Upper lobe of left lung (tissue), 6 donors: ENCODE data around the gene SYNPR. TPM values are rescaled to one million over a fixed set of nuclear protein-coding genes. Genes with fewer than 3 reads are reported as not detected.

ENCODE experiments used
- ATAC-seq, 2 donors: fragments of 200-7000 bp; cut with Tn5 transposase; one replicate each; pipeline ENCODE4 v1.9.1; 2022; ENCODE audit warnings: mild to moderate bottlenecking in 2 of 2, moderate library complexity in 2 of 2; ENCODE audit not compliant: low FRiP score in 2 of 2
- DNase-seq, 2 donors: peaks; one replicate each; pipeline ENCODE4 v3.0.0-alpha.2; 2019 to 2020
- H3K27ac ChIP-seq, 4 donors: fragments of 200-600 bp; sonication (generic); one replicate each; pipeline ENCODE4 v1.5.1; 2016 to 2019
- H3K27me3 ChIP-seq, 4 donors: fragments of 200-600 bp; sonication (generic); one replicate each; pipeline ENCODE4 v1.5.1; 2017 to 2019
- H3K36me3 ChIP-seq, 4 donors: fragments of 200-600 bp; sonication (generic); one replicate each; pipeline ENCODE4 v1.5.1; 2016 to 2019
- H3K4me1 ChIP-seq, 4 donors: fragments of 200-600 bp; sonication (generic); one replicate each; pipeline ENCODE4 v1.5.1; 2018 to 2019
- H3K4me3 ChIP-seq, 4 donors: fragments of 200-600 bp; sonication (generic); one replicate each; pipeline ENCODE4 v1.5.1; 2017 to 2019; ENCODE audit warnings: mild to moderate bottlenecking in 2 of 4, moderate library complexity in 1 of 4
- H3K9me3 ChIP-seq, 4 donors: fragments of 200-600 bp; sonication (generic); one replicate each; pipeline ENCODE4 v1.5.1; 2018 to 2019
- EP300 ChIP-seq, 4 donors: sonication (generic); formaldehyde crosslinking; IDR thresholded peaks; one replicate each; pipeline ENCODE4 v1.5.1; 2017; ENCODE audit warnings: antibody characterized with exemption in 4 of 4, control low read depth in 2 of 4
- POLR2A ChIP-seq, 4 donors: fragments of 450-650 bp; IDR thresholded peaks; one replicate each; pipeline ENCODE4 v1.5.1; 2016 to 2017; ENCODE audit warnings: antibody characterized with exemption in 4 of 4, mild to moderate bottlenecking in 2 of 4
- POLR2AphosphoS5 ChIP-seq, 2 donors: sonication (generic); formaldehyde crosslinking; IDR thresholded peaks; one replicate each; pipeline ENCODE4 v1.5.1; 2017; ENCODE audit warnings: antibody characterized with exemption in 2 of 2
- WGBS, 2 donors: methylation state at CpG; one replicate each; pipeline ENCODE4 v1.1.5; 2017 to 2018; 5-methylcytosine and 5-hydroxymethylcytosine counted together
- total RNA-seq, 6 donors: library from RNA; depleted of rRNA in 4 of 6; stranded (reverse); fragments of >200 nt in 4 of 6; gene quantifications; one replicate each; pipeline versions ENCODE4 v1.1.0 to v1.2.1, GENCODE V29; 2016 to 2021
- TF ChIP-seq, protein P1 (sequence below), 6 experiments: fragments of 450-650 bp in 4 of 6; fragments of 200-600 bp in 2 of 6; sonication (generic) in 2 of 6; IDR thresholded peaks; one replicate each; pipeline ENCODE4 v1.5.1; 2016 to 2019; ENCODE audit warnings: antibody characterized with exemption in 6 of 6
- donor health status: DM: no; HTN: no; CAD: no; lungs with moderate emphysema.
- donor health status: DM: no; HTN: yes; CAD: no; lungs with severe emphysema.

The SYNPR gene
- total RNA-seq, 6 donors from 2014 or later = not detected

DNA sequence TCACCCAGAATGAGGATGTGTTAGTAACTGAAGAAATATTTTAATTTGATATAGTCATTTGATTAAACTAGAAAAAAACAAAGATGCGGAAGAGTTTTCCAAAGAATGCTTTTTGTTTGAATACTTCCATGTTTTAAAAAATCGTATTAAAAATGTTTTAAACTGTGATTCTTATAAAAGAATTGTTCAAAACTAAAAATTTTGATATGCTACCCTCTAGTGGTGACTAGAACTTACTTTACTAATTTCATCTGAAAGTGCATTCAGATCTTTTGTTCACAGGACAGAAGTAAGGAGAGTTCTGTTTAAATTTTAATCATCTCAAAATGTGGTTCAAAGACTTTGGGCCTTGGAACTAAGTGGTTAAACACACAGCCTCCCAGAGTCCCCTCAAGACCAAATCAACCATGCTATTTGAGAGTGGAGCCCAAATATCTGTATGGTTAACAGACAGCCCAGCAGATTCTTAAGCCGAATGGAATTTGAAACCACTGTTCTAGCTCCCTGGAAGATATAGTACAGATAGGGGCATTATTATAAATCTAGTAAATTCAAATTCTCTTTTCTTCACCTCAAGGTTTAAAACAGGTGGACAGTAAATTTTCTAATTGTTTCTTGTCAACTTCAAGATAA is 45.2 kb upstream of the SYNPR start:
- Histone ChIP-seq H3K4me1 (no peaks in the 10 kb centered on the region), H3K27ac (no peak overlapping the region), H3K9me3 (no peaks in the 10 kb centered on the region), H3K36me3 (no peaks in the 10 kb centered on the region), H3K27me3 (no peaks in the 10 kb centered on the region), H3K4me3 (no peak overlapping the region)
- 66 to 67% methylated on average over 3 of the region's 3 CpGs for WGBS, 2 donors
- ATAC-seq (no peak), DNase-seq (no peak)
- no peak for TF ChIP-seq POLR2AphosphoS5 (IDR thresholded peaks at IDR 0.05)
- TF ChIP-seq, protein P1, sequence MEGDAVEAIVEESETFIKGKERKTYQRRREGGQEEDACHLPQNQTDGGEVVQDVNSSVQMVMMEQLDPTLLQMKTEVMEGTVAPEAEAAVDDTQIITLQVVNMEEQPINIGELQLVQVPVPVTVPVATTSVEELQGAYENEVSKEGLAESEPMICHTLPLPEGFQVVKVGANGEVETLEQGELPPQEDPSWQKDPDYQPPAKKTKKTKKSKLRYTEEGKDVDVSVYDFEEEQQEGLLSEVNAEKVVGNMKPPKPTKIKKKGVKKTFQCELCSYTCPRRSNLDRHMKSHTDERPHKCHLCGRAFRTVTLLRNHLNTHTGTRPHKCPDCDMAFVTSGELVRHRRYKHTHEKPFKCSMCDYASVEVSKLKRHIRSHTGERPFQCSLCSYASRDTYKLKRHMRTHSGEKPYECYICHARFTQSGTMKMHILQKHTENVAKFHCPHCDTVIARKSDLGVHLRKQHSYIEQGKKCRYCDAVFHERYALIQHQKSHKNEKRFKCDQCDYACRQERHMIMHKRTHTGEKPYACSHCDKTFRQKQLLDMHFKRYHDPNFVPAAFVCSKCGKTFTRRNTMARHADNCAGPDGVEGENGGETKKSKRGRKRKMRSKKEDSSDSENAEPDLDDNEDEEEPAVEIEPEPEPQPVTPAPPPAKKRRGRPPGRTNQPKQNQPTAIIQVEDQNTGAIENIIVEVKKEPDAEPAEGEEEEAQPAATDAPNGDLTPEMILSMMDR (IDR thresholded peaks at IDR 0.05) = peak in 2 of 6 experiments; percentile 9 to 13

DNA sequence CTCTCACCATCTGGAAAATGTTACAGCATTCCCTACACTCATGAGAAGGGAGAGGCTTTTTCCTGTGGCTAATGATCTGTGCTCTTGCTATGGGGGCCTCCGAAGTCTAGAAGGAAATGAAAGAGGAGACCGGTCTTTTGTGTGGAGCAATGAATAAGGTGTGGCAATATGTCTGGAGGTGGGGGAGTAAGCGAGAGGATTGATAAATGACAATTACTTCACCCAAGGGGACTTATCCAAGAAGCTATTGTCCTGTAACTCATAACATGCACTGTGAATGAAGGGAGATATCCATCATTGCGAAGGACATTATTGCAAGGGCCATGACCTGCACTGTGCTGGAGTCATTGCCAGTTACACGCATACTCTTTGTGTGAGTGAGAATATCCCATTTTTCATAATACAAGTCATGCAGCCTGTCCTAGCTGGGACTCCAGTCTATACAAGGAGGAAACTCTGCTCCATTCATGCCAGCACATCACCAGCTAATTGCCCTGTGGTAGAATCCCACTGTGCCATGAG is 37.7 kb upstream of the SYNPR start:
- H3K27ac ChIP-seq = no peak overlapping the region
- no peaks in the 10 kb centered on the region for H3K36me3 ChIP-seq
- DNase-seq (no peak), ATAC-seq (no peak)
- H3K4me3 ChIP-seq = no peak overlapping the region
- no peak for TF ChIP-seq POLR2A (IDR thresholded peaks at IDR 0.05)
- no peak for TF ChIP-seq EP300 (IDR thresholded peaks at IDR 0.05)
- TF ChIP-seq, protein P1 (IDR thresholded peaks at IDR 0.05) = no peak
- no peak for TF ChIP-seq POLR2AphosphoS5 (IDR thresholded peaks at IDR 0.05)
- no peaks in the 10 kb centered on the region for H3K27me3 ChIP-seq
- H3K9me3 ChIP-seq = no peaks in the 10 kb centered on the region
- H3K4me1 ChIP-seq = no peaks in the 10 kb centered on the region
- 58 to 76% methylated on average over 5 of the region's 5 CpGs for WGBS, 2 donors

DNA sequence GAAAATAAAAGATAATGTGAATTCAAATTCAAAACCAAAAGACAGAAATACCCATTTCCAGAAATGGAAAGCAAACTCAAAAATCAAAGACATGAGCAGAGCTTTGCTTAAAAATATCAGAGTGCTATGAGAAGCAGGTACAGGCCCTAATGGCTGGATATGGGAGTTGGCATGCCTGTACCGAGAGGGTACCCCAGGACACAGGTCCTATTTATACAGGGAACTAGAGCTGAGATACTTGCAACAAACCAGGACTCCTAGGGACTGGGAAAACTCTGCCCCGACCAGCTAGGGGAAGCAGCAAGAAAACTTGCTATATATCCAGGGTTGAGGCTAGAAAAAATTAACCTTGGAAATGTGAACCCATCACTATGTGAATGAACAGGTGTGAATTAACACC is 36.0 kb upstream of the SYNPR start:
- TF ChIP-seq POLR2A (IDR thresholded peaks at IDR 0.05) (no peak), EP300 (IDR thresholded peaks at IDR 0.05) (no peak), POLR2AphosphoS5 (IDR thresholded peaks at IDR 0.05) (no peak)
- TF ChIP-seq, protein P1 (IDR thresholded peaks at IDR 0.05) = no peak
- H3K4me1 ChIP-seq = no peaks in the 10 kb centered on the region
- H3K9me3 ChIP-seq = no peaks in the 10 kb centered on the region
- DNase-seq (no peak), ATAC-seq (peak in 1 of 2 donors; percentile 22)
- 68 to 84% methylated on average over 2 of the region's 2 CpGs for WGBS, 2 donors
- H3K27me3 ChIP-seq = no peaks in the 10 kb centered on the region
- H3K27ac ChIP-seq = no peak overlapping the region
- no peak overlapping the region for H3K4me3 ChIP-seq
- no peaks in the 10 kb centered on the region for H3K36me3 ChIP-seq

DNA sequence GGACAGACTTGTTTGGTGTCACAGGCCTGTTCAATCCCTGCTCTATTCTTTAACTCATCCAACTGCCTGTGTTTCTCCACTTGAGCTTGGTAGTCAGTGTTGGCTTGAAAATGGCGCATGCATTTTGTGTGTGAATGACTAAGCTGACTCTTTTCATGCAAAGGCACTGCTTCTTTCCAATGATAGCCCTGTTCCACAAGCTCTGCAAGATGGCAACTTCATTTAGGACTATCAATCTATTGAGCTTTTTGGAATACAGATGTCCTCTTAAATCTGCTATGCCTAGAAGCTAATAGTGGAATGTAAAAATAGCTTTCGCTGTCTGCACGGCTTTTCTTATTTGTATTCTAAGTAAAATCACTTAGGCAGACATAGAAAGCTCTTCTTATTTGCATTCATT is 33.6 kb upstream of the SYNPR start:
- H3K27ac ChIP-seq = no peak overlapping the region
- H3K36me3 ChIP-seq = no peaks in the 10 kb centered on the region
- TF ChIP-seq POLR2AphosphoS5 (IDR thresholded peaks at IDR 0.05) = no peak
- no peak for TF ChIP-seq POLR2A (IDR thresholded peaks at IDR 0.05)
- TF ChIP-seq, protein P1 (IDR thresholded peaks at IDR 0.05) = no peak
- TF ChIP-seq EP300 (IDR thresholded peaks at IDR 0.05) = no peak
- WGBS, 2 donors = 93 to 96% methylated on average over 3 of the region's 3 CpGs
- H3K4me1 ChIP-seq = no peaks in the 10 kb centered on the region
- no peaks in the 10 kb centered on the region for H3K27me3 ChIP-seq
- no peak overlapping the region for H3K4me3 ChIP-seq
- H3K9me3 ChIP-seq = no peaks in the 10 kb centered on the region
- ATAC-seq (no peak), DNase-seq (no peak)

DNA sequence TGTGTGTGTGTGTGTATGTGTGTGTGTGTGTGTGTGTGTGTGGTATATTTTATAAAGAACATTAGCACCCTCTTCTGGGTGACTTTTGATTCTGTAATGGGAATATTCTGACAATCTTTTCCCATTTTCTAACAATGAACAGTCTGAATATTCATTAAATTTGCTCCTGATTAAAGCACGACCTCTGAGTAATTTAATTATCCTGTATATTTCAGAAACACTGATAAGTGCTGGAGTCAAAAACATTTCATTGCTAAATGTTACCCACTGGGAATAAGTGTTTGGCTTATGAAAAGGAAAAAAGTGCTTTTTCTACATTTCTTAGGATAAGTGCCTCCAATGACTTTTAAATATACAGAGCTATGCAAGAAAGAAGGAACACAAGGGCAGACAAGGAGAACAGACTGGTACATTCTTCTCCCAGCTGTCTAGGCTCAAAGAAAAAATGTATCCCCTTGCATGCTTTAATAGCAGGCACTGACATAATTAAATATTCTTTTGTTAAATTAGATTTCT is 32.3 kb upstream of the SYNPR start:
- Histone ChIP-seq H3K4me3 (no peak overlapping the region), H3K4me1 (no peaks in the 10 kb centered on the region), H3K27ac (no peak overlapping the region), H3K27me3 (no peaks in the 10 kb centered on the region), H3K36me3 (no peaks in the 10 kb centered on the region), H3K9me3 (no peaks in the 10 kb centered on the region)
- TF ChIP-seq POLR2A (IDR thresholded peaks at IDR 0.05) = no peak
- TF ChIP-seq POLR2AphosphoS5 (IDR thresholded peaks at IDR 0.05) = no peak
- TF ChIP-seq, protein P1 (IDR thresholded peaks at IDR 0.05) = no peak
- no peak for TF ChIP-seq EP300 (IDR thresholded peaks at IDR 0.05)
- DNase-seq (no peak), ATAC-seq (no peak)
- whole genome bisulfite sequencing, 2 donors = 39 to 50% methylated on average over 1 of the region's 1 CpG
